ENCODE data around the gene RECQL.

GRCh38 chr12:21456291-21456780 is 45.1 kb downstream of the RECQL start:
- TF ChIP-seq, protein P1, sequence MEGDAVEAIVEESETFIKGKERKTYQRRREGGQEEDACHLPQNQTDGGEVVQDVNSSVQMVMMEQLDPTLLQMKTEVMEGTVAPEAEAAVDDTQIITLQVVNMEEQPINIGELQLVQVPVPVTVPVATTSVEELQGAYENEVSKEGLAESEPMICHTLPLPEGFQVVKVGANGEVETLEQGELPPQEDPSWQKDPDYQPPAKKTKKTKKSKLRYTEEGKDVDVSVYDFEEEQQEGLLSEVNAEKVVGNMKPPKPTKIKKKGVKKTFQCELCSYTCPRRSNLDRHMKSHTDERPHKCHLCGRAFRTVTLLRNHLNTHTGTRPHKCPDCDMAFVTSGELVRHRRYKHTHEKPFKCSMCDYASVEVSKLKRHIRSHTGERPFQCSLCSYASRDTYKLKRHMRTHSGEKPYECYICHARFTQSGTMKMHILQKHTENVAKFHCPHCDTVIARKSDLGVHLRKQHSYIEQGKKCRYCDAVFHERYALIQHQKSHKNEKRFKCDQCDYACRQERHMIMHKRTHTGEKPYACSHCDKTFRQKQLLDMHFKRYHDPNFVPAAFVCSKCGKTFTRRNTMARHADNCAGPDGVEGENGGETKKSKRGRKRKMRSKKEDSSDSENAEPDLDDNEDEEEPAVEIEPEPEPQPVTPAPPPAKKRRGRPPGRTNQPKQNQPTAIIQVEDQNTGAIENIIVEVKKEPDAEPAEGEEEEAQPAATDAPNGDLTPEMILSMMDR (optimal IDR thresholded peaks at IDR 0.05 in 1 of 3, IDR thresholded peaks at IDR 0.05 in 1 of 3, conservative IDR thresholded peaks at IDR 0.05 in 1 of 3; ENCODE audit: extremely low read depth in 1 of 3, insufficient read depth in 2 of 3, low read length in 3 of 3) = no peak
- TF ChIP-seq EZH2 (IDR thresholded peaks at IDR 0.05; ENCODE audit: low read length) = no peak

Measured in keratinocyte (primary cell).